ENCODE measurements around the gene YEATS2. TPM values are rescaled to one million over a fixed set of nuclear protein-coding genes. Genes with fewer than 3 reads are reported as not detected.

Gene YEATS2
- total RNA-seq, 1 donor from 2014 or later = 30.7 TPM

DNA sequence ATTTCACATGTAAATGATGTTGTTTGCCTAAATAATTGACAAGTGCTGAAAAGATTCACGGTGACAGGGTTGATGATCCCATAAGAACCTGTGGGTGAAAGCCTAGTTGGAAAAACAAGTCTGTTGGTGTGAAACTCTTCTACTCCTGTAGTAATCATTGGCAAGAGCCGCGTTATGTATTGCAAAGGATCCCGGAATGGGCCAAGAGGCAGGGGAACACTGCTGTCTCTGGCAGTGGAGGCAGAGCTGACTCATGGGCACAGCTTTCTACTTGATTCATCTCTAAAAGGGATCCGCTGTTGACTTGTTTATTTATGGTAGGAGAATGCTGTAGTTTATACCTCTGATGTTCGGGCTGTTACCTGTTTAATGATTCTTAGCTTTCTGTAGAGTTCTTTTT is 64.7 kb downstream of the YEATS2 start:
- Histone ChIP-seq H3K27me3 (no peaks in the 10 kb centered on the region), H3K9me3 (no peaks in the 10 kb centered on the region), H3K4me3 (no peak overlapping the region), H3K27ac (no peak overlapping the region), H3K4me1 (peaks cover 28% of the 10 kb centered on the region), H3K36me3 (peaks cover 56% of the 10 kb centered on the region)
- ATAC-seq = no peak
- TF ChIP-seq, protein P1, sequence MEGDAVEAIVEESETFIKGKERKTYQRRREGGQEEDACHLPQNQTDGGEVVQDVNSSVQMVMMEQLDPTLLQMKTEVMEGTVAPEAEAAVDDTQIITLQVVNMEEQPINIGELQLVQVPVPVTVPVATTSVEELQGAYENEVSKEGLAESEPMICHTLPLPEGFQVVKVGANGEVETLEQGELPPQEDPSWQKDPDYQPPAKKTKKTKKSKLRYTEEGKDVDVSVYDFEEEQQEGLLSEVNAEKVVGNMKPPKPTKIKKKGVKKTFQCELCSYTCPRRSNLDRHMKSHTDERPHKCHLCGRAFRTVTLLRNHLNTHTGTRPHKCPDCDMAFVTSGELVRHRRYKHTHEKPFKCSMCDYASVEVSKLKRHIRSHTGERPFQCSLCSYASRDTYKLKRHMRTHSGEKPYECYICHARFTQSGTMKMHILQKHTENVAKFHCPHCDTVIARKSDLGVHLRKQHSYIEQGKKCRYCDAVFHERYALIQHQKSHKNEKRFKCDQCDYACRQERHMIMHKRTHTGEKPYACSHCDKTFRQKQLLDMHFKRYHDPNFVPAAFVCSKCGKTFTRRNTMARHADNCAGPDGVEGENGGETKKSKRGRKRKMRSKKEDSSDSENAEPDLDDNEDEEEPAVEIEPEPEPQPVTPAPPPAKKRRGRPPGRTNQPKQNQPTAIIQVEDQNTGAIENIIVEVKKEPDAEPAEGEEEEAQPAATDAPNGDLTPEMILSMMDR (IDR thresholded peaks at IDR 0.05) = no peak
- DNase-seq = no peak
- intact Hi-C loops (cut with DNase I) = loop anchor here (10.0 kb wide), 1 partner anchor 288 kb away; no protein-coding TSS in a partner anchor

- H3K27ac ChIP-seq = peak overlapping the region; percentile 61
- H3K4me3 ChIP-seq = no peak overlapping the region
- H3K4me1 ChIP-seq = peaks cover 28% of the 10 kb centered on the region
- H3K9me3 ChIP-seq = no peaks in the 10 kb centered on the region
- no peak for DNase-seq
- TF ChIP-seq, protein P1 (IDR thresholded peaks at IDR 0.05) = no peak
- intact Hi-C loops (cut with DNase I) = loop anchor here (10.0 kb wide), 1 partner anchor 290 kb away; no protein-coding TSS in a partner anchor
- H3K36me3 ChIP-seq = peaks cover 30% of the 10 kb centered on the region
- ATAC-seq = peak; percentile 84
- no peaks in the 10 kb centered on the region for H3K27me3 ChIP-seq
Observed at GRCh38 chr3:183764847-183765731, 67.5 kb downstream of the YEATS2 start.

GRCh38 chr3:183766107-183766506 is 68.5 kb downstream of the YEATS2 start:
- TF ChIP-seq, protein P1 (IDR thresholded peaks at IDR 0.05) = no peak
- no peaks in the 10 kb centered on the region for H3K9me3 ChIP-seq
- peak overlapping the region; percentile 61 for H3K27ac ChIP-seq
- no peak overlapping the region for H3K4me3 ChIP-seq
- peaks cover 28% of the 10 kb centered on the region for H3K36me3 ChIP-seq
- ATAC-seq = peak; percentile 19
- DNase-seq = no peak
- intact Hi-C loops (cut with DNase I) = loop anchor here (10.0 kb wide), 1 partner anchor 291 kb away; no protein-coding TSS in a partner anchor
- peaks cover 28% of the 10 kb centered on the region for H3K4me1 ChIP-seq
- H3K27me3 ChIP-seq = no peaks in the 10 kb centered on the region

DNA sequence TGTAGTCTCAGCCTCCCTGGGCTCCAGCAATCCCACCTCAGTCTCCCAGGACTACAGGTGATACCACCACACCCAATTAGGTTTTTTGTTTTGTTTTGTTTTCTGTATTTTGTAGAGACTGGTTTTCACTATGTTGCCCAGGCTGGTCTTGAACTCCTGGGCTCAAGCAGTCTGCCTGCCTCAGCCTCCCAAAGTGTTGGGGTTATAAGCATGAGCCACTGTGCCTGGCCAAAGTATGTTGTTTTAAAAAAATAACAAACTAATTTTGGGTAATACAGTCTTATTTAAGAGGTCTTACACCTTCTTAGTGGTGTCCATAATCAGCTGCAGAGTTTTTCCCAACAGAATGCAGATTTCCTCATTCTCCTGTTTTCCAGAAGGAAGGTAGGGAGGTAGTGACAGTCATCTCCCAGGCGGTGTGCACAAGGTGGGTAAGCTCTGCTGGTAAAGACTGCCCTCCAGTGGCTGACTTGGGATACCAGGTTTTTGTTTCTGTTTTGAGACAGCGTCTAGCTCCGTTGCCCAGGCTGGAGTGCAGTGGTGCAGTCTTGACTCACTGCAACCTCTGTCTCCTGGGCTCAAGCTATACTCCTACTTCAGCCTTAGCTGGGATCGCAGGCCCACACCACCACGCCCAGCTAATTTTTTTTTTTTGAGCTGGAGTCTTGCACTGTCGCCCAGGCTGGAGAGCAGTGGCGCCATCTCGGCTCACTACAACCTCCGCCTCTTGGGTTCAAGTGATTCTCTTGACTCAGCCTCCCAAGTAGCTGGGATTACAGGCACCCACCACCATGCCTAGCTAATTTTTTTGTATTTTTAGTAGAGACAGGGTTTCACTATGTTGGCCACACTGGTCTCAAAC is 69.4 kb downstream of the YEATS2 start:
- Histone ChIP-seq H3K27ac (peak overlapping the region; percentile 61), H3K9me3 (no peaks in the 10 kb centered on the region), H3K36me3 (peaks cover 19% of the 10 kb centered on the region), H3K27me3 (no peaks in the 10 kb centered on the region), H3K4me3 (no peak overlapping the region), H3K4me1 (peaks cover 28% of the 10 kb centered on the region)
- intact Hi-C loops (cut with DNase I) = loop anchor here (10.0 kb wide), 1 partner anchor 292 kb away; no protein-coding TSS in a partner anchor
- ATAC-seq = peak; percentile 93
- TF ChIP-seq, protein P1 (IDR thresholded peaks at IDR 0.05) = peak; percentile 80
- peak; percentile 80 for DNase-seq

DNA sequence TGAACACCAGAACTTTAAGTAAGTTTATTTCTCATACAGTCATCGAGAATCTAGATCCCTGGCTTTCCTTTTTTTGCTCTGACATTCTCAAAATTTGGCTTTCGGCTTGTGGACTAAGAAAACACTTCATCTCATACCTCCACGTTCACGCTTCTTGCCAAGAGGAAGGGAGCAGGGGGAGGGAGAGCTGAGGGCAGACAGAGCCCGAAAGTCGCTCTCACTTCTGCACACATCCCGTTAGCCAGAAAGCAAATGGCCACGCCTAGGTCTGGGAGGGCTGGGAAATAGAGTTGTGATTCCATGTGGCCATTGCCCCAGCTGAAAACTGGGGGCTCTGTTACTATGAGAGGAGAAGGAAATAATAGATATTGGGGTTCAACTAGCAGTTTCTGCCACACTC is 70.5 kb downstream of the YEATS2 start:
- peak; percentile 67 for ATAC-seq
- peak; percentile 70 for DNase-seq
- peak overlapping the region; percentile 61 for H3K27ac ChIP-seq

More for the DNA sequence above, 70.5 kb downstream of the YEATS2 start:
- Histone ChIP-seq H3K4me3 (no peak overlapping the region), H3K27me3 (no peaks in the 10 kb centered on the region), H3K36me3 (peaks cover 18% of the 10 kb centered on the region), H3K9me3 (no peaks in the 10 kb centered on the region), H3K4me1 (peaks cover 28% of the 10 kb centered on the region)
- intact Hi-C loops (cut with DNase I) = loop anchor here (10.0 kb wide), 1 partner anchor 293 kb away; no protein-coding TSS in a partner anchor
- TF ChIP-seq, protein P1 (IDR thresholded peaks at IDR 0.05) = no peak
